Esophagus squamous epithelium (tissue), 4 donors: ENCODE data around the gene CPNE7.

Experiments
- CTCF ChIP-seq, 6 experiments: fragments of 450-650 bp in 4 of 6; fragments of 200-600 bp in 2 of 6; sonication (generic) in 2 of 6; IDR thresholded peaks; one replicate each; pipeline ENCODE4 v1.5.1; 2016 to 2019; ENCODE audit warnings: antibody characterized with exemption in 6 of 6, mild to moderate bottlenecking in 4 of 6, moderate library complexity in 4 of 6
- POLR2A ChIP-seq, 4 donors: fragments of 450-650 bp; IDR thresholded peaks; one replicate each; pipeline ENCODE4 v1.6.1; 2017; ENCODE audit warnings: antibody characterized with exemption in 4 of 4, mild to moderate bottlenecking in 4 of 4, moderate library complexity in 3 of 4

DNA sequence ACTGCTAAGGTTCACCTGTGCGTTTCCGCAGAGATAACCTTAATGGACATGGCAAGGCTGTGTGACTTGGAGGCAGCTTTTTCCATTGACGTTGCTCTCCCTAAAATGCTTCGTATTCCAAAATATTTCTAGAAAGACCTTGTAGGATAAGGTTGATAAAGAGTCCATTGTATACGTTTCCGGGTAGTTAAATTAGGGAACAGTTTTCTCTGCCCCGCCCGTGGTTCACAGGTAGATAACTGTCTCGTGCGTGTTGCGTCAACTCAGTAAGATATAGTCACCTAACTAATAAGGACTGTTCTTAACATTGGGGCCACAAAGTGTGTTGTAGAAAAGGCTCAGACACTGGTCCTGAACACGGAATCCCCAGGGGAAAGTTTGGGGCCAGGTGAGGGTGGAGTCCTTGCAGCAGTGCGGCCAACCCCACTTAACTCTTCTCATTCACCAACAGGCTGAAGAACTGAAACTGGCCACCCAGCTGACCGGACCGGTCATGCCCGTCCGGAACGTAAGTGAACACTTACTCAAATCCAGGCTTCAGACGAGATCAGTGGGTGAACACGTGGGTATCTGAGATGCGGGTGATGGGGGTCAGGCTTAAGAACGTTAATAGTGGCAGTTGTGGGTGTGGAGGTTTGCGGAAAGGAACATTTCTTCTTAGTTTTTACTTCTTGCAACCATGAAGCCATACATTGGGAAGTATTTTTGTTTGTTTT is 13.5 kb upstream of the CPNE7 start:
- TF ChIP-seq CTCF (IDR thresholded peaks at IDR 0.05), result no peak
- no peak for TF ChIP-seq POLR2A (IDR thresholded peaks at IDR 0.05)
